Activated T-helper 2 cell treated with anti-CD3 and anti-CD28 coated beads, Interferon-gamma antibody, Interleukin-2, Interleukin-4, amounts not matched to agents 10 μg/mL and 5 μg/mL and 100 μg/mL, durations not matched to agents 14 hours and 24 hours and 36 hours (primary cell): ENCODE data around the gene ADAMTS17. TPM values are rescaled to one million over a fixed set of nuclear protein-coding genes. Genes with fewer than 3 reads are reported as not detected.

Source experiments
- DNase-seq: peaks from one replicate; pipeline ENCODE4 v3.0.0; 2021; ENCODE audit warnings: low spot score
- H3K27ac Mint-ChIP-seq: one replicate; pipeline ENCODE4 v1.8.0; 2021; ENCODE audit warnings: mixed read lengths
- H3K27me3 Mint-ChIP-seq: one replicate; pipeline ENCODE4 v1.8.0; 2021; ENCODE audit warnings: low read depth, mixed read lengths
- H3K36me3 Mint-ChIP-seq: one replicate; pipeline ENCODE4 v1.8.0; 2021; ENCODE audit warnings: low read depth, mixed read lengths
- H3K4me1 Mint-ChIP-seq: one replicate; pipeline ENCODE4 v1.8.0; 2021; ENCODE audit warnings: low read depth, mixed read lengths
- H3K4me3 Mint-ChIP-seq: one replicate; pipeline ENCODE4 v1.8.0; 2021; ENCODE audit warnings: low read depth, mild to moderate bottlenecking, moderate library complexity, mixed read lengths
- H3K9me3 Mint-ChIP-seq: one replicate; pipeline ENCODE4 v1.8.0; 2021; ENCODE audit warnings: mixed read lengths
- intact Hi-C: fragments of 100-400 bp; cut with micrococcal nuclease; formaldehyde crosslinking; loops from one replicate; pipeline ENCODE4 v1.15.1; 2023
- total RNA-seq: library from RNA; stranded (reverse); gene quantifications from 2 replicates; pipeline ENCODE4 v1.2.3, GENCODE V29; 2022

Gene ADAMTS17
- total RNA-seq, 1 donor from 2014 or later, result 1.1 TPM

GRCh38 chr15:100311833-100312476 lies 29.8 kb downstream of the ADAMTS17 start:
- Mint-ChIP-seq H3K27ac (no peak overlapping the region), H3K4me1 (no peaks in the 10 kb centered on the region)

GRCh38 chr15:100311154-100311625 lies 30.6 kb downstream of the ADAMTS17 start:
- H3K27me3 Mint-ChIP-seq, result no peaks in the 10 kb centered on the region
- no peak overlapping the region for H3K27ac Mint-ChIP-seq
- intact Hi-C loops, result no loop called here
- no peak for DNase-seq
- H3K4me1 Mint-ChIP-seq, result no peaks in the 10 kb centered on the region
- H3K36me3 Mint-ChIP-seq, result no peaks in the 10 kb centered on the region
- no peak overlapping the region for H3K4me3 Mint-ChIP-seq
- no peaks in the 10 kb centered on the region for H3K9me3 Mint-ChIP-seq

More at GRCh38 chr15:100311833-100312476, 29.8 kb downstream of the ADAMTS17 start:
- H3K27me3 Mint-ChIP-seq, result no peaks in the 10 kb centered on the region
- no peak for DNase-seq
- H3K36me3 Mint-ChIP-seq, result no peaks in the 10 kb centered on the region
- H3K9me3 Mint-ChIP-seq, result no peaks in the 10 kb centered on the region
- intact Hi-C loops, result no loop called here
- H3K4me3 Mint-ChIP-seq, result no peak overlapping the region

GRCh38 chr15:100310513-100311153 lies 31.1 kb downstream of the ADAMTS17 start:
- H3K4me3 Mint-ChIP-seq, result no peak overlapping the region
- H3K27ac Mint-ChIP-seq, result no peak overlapping the region
- H3K9me3 Mint-ChIP-seq, result no peaks in the 10 kb centered on the region
- no peak for DNase-seq
- H3K36me3 Mint-ChIP-seq, result no peaks in the 10 kb centered on the region
- intact Hi-C loops, result no loop called here
- H3K4me1 Mint-ChIP-seq, result no peaks in the 10 kb centered on the region
- no peaks in the 10 kb centered on the region for H3K27me3 Mint-ChIP-seq

GRCh38 chr15:100310041-100310405 lies 31.8 kb downstream of the ADAMTS17 start:
- DNase-seq, result no peak
- no peak overlapping the region for H3K27ac Mint-ChIP-seq
- intact Hi-C loops, result no loop called here
- H3K27me3 Mint-ChIP-seq, result no peaks in the 10 kb centered on the region
- H3K9me3 Mint-ChIP-seq, result no peaks in the 10 kb centered on the region
- no peak overlapping the region for H3K4me3 Mint-ChIP-seq
- H3K36me3 Mint-ChIP-seq, result no peaks in the 10 kb centered on the region
- no peaks in the 10 kb centered on the region for H3K4me1 Mint-ChIP-seq

GRCh38 chr15:100309109-100310040 lies 32.4 kb downstream of the ADAMTS17 start:
- intact Hi-C loops, result no loop called here
- no peak overlapping the region for H3K4me3 Mint-ChIP-seq
- H3K9me3 Mint-ChIP-seq, result no peaks in the 10 kb centered on the region
- no peak for DNase-seq
- H3K36me3 Mint-ChIP-seq, result no peaks in the 10 kb centered on the region
- no peak overlapping the region for H3K27ac Mint-ChIP-seq
- no peaks in the 10 kb centered on the region for H3K4me1 Mint-ChIP-seq
- no peaks in the 10 kb centered on the region for H3K27me3 Mint-ChIP-seq

- DNase-seq, result no peak
- intact Hi-C loops, result no loop called here
- no peaks in the 10 kb centered on the region for H3K4me1 Mint-ChIP-seq
These were observed 33.2 kb downstream of the ADAMTS17 start for GRCh38 chr15:100308608-100309007.

GRCh38 chr15:100308213-100308600 lies 33.6 kb downstream of the ADAMTS17 start:
- no peak for DNase-seq
- no peaks in the 10 kb centered on the region for H3K4me1 Mint-ChIP-seq
- no peaks in the 10 kb centered on the region for H3K27me3 Mint-ChIP-seq
- H3K36me3 Mint-ChIP-seq, result no peaks in the 10 kb centered on the region
- intact Hi-C loops, result no loop called here
- H3K9me3 Mint-ChIP-seq, result peaks cover 3% of the 10 kb centered on the region
- no peak overlapping the region for H3K27ac Mint-ChIP-seq
- H3K4me3 Mint-ChIP-seq, result no peak overlapping the region

More at GRCh38 chr15:100308608-100309007, 33.2 kb downstream of the ADAMTS17 start:
- Mint-ChIP-seq H3K36me3 (no peaks in the 10 kb centered on the region), H3K27ac (no peak overlapping the region), H3K27me3 (no peaks in the 10 kb centered on the region), H3K4me3 (no peak overlapping the region), H3K9me3 (peaks cover 3% of the 10 kb centered on the region)

- Mint-ChIP-seq H3K27me3 (no peaks in the 10 kb centered on the region), H3K9me3 (peaks cover 3% of the 10 kb centered on the region), H3K36me3 (no peaks in the 10 kb centered on the region), H3K4me3 (no peak overlapping the region), H3K27ac (no peak overlapping the region), H3K4me1 (no peaks in the 10 kb centered on the region)
- DNase-seq, result no peak
- intact Hi-C loops, result no loop called here
These were observed 34.2 kb downstream of the ADAMTS17 start for GRCh38 chr15:100307241-100308212.

GRCh38 chr15:100306098-100306497 lies 35.7 kb downstream of the ADAMTS17 start:
- Mint-ChIP-seq H3K36me3 (no peaks in the 10 kb centered on the region), H3K4me1 (no peaks in the 10 kb centered on the region), H3K9me3 (peaks cover 10% of the 10 kb centered on the region), H3K27me3 (no peaks in the 10 kb centered on the region), H3K4me3 (no peak overlapping the region), H3K27ac (no peak overlapping the region)
- intact Hi-C loops, result no loop called here
- DNase-seq, result no peak

- no peaks in the 10 kb centered on the region for H3K36me3 Mint-ChIP-seq
- no peak overlapping the region for H3K4me3 Mint-ChIP-seq
- no peak overlapping the region for H3K27ac Mint-ChIP-seq
- DNase-seq, result no peak
- no peaks in the 10 kb centered on the region for H3K27me3 Mint-ChIP-seq
- H3K4me1 Mint-ChIP-seq, result no peaks in the 10 kb centered on the region
- peaks cover 22% of the 10 kb centered on the region for H3K9me3 Mint-ChIP-seq
- intact Hi-C loops, result no loop called here
These were observed 39.8 kb downstream of the ADAMTS17 start for GRCh38 chr15:100301910-100302431.

GRCh38 chr15:100298257-100298656 lies 43.5 kb downstream of the ADAMTS17 start:
- Mint-ChIP-seq H3K27ac (no peak overlapping the region), H3K9me3 (peaks cover 19% of the 10 kb centered on the region), H3K4me3 (no peak overlapping the region), H3K4me1 (no peaks in the 10 kb centered on the region), H3K27me3 (no peaks in the 10 kb centered on the region), H3K36me3 (no peaks in the 10 kb centered on the region)
- intact Hi-C loops, result no loop called here
- no peak for DNase-seq

- Mint-ChIP-seq H3K36me3 (no peaks in the 10 kb centered on the region), H3K27me3 (no peaks in the 10 kb centered on the region), H3K27ac (no peak overlapping the region), H3K4me3 (no peak overlapping the region), H3K4me1 (no peaks in the 10 kb centered on the region), H3K9me3 (peaks cover 19% of the 10 kb centered on the region)
- intact Hi-C loops, result no loop called here
- DNase-seq, result no peak
These were observed 44.0 kb downstream of the ADAMTS17 start for GRCh38 chr15:100297812-100298211.
